Right renal pelvis (tissue), 4 donors: ENCODE data around the gene SPAG16. TPM values are rescaled to one million over a fixed set of nuclear protein-coding genes. Genes with fewer than 3 reads are reported as not detected.

Source experiments
- DNase-seq, 4 donors: peaks; one replicate each; pipeline ENCODE4 v3.0.0-alpha.2; 2013; ENCODE audit warnings: low read depth in 4 of 4, low spot score in 3 of 4, missing footprints in 1 of 4
- polyA plus RNA-seq, 4 donors: library from polyadenylated mRNA; unstranded; fragments of 120-200 nt; gene quantifications; one replicate each; pipeline ENCODE4 v1.2.1, GENCODE V29; 2013; ENCODE audit not compliant: insufficient read length in 4 of 4

SPAG16 gene
- polyA plus RNA-seq, 4 donors, result 62.9 to 72.8 (median 70.0) TPM

GRCh38 chr2:214127571-214127970, 843.3 kb downstream of the SPAG16 start:
- no peak for DNase-seq

GRCh38 chr2:214128040-214128439, 843.8 kb downstream of the SPAG16 start:
- no peak for DNase-seq

- peak in 3 of 4 donors; percentile 7 to 18 (median 16) for DNase-seq
Observed at GRCh38 chr2:214130114-214130513, 845.9 kb downstream of the SPAG16 start.

- no peak for DNase-seq
Observed at GRCh38 chr2:214135966-214136365, 851.7 kb downstream of the SPAG16 start.

- DNase-seq, result no peak
Observed at GRCh38 chr2:214138779-214139178, 854.5 kb downstream of the SPAG16 start.

GRCh38 chr2:214139630-214140284, 855.5 kb downstream of the SPAG16 start:
- peak in 2 of 4 donors; percentile 10 to 16 for DNase-seq

GRCh38 chr2:214156971-214157370, 872.7 kb downstream of the SPAG16 start:
- DNase-seq, result no peak

GRCh38 chr2:214158851-214159250, 874.6 kb downstream of the SPAG16 start:
- DNase-seq, result no peak

GRCh38 chr2:214169281-214169680, 885.0 kb downstream of the SPAG16 start:
- DNase-seq, result no peak

GRCh38 chr2:214169736-214170135, 885.5 kb downstream of the SPAG16 start:
- no peak for DNase-seq

- DNase-seq, result no peak
Observed at GRCh38 chr2:214174563-214174962, 890.3 kb downstream of the SPAG16 start.

GRCh38 chr2:214180071-214180470, 895.8 kb downstream of the SPAG16 start:
- no peak for DNase-seq

GRCh38 chr2:214180686-214181085, 896.4 kb downstream of the SPAG16 start:
- no peak for DNase-seq

GRCh38 chr2:214184461-214184860, 900.2 kb downstream of the SPAG16 start:
- no peak for DNase-seq

- no peak for DNase-seq
Observed at GRCh38 chr2:214185546-214185945, 901.3 kb downstream of the SPAG16 start.

GRCh38 chr2:214192711-214193110, 908.4 kb downstream of the SPAG16 start:
- no peak for DNase-seq

GRCh38 chr2:214193943-214194342, 909.7 kb downstream of the SPAG16 start:
- DNase-seq, result no peak

GRCh38 chr2:214196260-214196659, 912.0 kb downstream of the SPAG16 start:
- no peak for DNase-seq

GRCh38 chr2:214201892-214202291, 917.6 kb downstream of the SPAG16 start:
- no peak for DNase-seq

GRCh38 chr2:214203214-214203613, 919.0 kb downstream of the SPAG16 start:
- no peak for DNase-seq

- DNase-seq, result no peak
Observed at GRCh38 chr2:214203744-214204289, 919.6 kb downstream of the SPAG16 start.

GRCh38 chr2:214215107-214215506, 930.8 kb downstream of the SPAG16 start:
- no peak for DNase-seq

GRCh38 chr2:214217136-214217535, 932.9 kb downstream of the SPAG16 start:
- DNase-seq, result no peak
